K562 treated with DMSO at 1 percent for 48 hours (cell line): ENCODE data around the gene CAMK1D. TPM values are rescaled to one million over a fixed set of nuclear protein-coding genes. Genes with fewer than 3 reads are reported as not detected.

Experiments
- total RNA-seq: library from RNA; unstranded; fragments of 300-600 nt; gene quantifications from 2 replicates; pipeline ENCODE4 v1.2.3, GENCODE V29; 2022; ENCODE audit warnings: low replicate concordance; ENCODE audit errors: extremely low read depth

CAMK1D gene
- total RNA-seq, result not detected in 2 replicates

GRCh38 chr10:12348870-12349628, at the start of gene CAMK1D:
Gene CAMK1D (plus strand): TSS chr10:12349547.

Other genes starting within 250 kb of the CAMK1D start
- not detected in 2 replicates for gene SEC61A2, start 219.9 kb upstream of the CAMK1D start, total RNA-seq
- gene NUDT5, start 153.7 kb upstream of the CAMK1D start, total RNA-seq, result not detected in 2 replicates
- not detected in 2 replicates for gene CDC123, start 153.4 kb upstream of the CAMK1D start, total RNA-seq